Uterus (tissue), 2 donors: ENCODE results near the gene ATP9B.

Experiments used
- POLR2A ChIP-seq, 2 donors: fragments of 450-650 bp; IDR thresholded peaks; one replicate each; pipeline ENCODE4 v1.6.1; 2016; ENCODE audit warnings: antibody characterized with exemption in 2 of 2, mild to moderate bottlenecking in 1 of 2, moderate library complexity in 1 of 2
- TF ChIP-seq, protein P1 (sequence below), 4 experiments: fragments of 200-600 bp in 2 of 4; fragments of 450-650 bp in 2 of 4; sonication (generic) in 2 of 4; IDR thresholded peaks; one replicate each; pipeline ENCODE4 v1.5.1; 2016 to 2019; ENCODE audit warnings: antibody characterized with exemption in 4 of 4, mild to moderate bottlenecking in 2 of 4, moderate library complexity in 1 of 4

DNA sequence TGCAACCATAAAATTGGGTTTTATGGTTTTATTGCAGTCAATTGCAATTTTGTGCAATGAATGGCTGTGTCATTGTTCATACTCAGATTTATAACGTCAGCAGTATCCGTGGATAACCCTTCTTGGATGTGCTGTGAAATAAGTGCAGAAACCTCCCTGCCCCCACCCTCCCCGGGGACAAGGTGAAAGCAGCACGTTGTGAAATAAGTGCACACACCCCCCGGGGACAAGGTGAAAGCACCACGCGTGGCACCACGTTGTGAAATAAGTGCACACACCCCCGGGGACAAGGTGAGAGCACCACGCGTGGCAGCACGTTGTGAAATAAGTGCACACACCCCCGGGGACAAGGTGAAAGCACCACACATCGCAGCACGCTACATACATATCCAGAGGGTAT lies 232.9 kb downstream of the ATP9B start:
- TF ChIP-seq, protein P1, sequence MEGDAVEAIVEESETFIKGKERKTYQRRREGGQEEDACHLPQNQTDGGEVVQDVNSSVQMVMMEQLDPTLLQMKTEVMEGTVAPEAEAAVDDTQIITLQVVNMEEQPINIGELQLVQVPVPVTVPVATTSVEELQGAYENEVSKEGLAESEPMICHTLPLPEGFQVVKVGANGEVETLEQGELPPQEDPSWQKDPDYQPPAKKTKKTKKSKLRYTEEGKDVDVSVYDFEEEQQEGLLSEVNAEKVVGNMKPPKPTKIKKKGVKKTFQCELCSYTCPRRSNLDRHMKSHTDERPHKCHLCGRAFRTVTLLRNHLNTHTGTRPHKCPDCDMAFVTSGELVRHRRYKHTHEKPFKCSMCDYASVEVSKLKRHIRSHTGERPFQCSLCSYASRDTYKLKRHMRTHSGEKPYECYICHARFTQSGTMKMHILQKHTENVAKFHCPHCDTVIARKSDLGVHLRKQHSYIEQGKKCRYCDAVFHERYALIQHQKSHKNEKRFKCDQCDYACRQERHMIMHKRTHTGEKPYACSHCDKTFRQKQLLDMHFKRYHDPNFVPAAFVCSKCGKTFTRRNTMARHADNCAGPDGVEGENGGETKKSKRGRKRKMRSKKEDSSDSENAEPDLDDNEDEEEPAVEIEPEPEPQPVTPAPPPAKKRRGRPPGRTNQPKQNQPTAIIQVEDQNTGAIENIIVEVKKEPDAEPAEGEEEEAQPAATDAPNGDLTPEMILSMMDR (IDR thresholded peaks at IDR 0.05): no peak
- no peak for TF ChIP-seq POLR2A (IDR thresholded peaks at IDR 0.05)
